Body of pancreas (tissue), 4 donors: ENCODE results near the gene CD47.

Source experiments
- POLR2A ChIP-seq, 3 donors: fragments of 450-650 bp; IDR thresholded peaks; one replicate each; pipeline ENCODE4 v1.6.1; 2016; ENCODE audit warnings: antibody characterized with exemption in 3 of 3, mild to moderate bottlenecking in 2 of 3
- TF ChIP-seq, protein P1 (sequence below), 7 experiments: fragments of 450-650 bp in 4 of 7; fragments of 200-600 bp in 3 of 7; sonication (generic) in 3 of 7; IDR thresholded peaks; one replicate each; pipeline ENCODE4 v1.5.1; 2016 to 2019; ENCODE audit warnings: antibody characterized with exemption in 7 of 7

DNA sequence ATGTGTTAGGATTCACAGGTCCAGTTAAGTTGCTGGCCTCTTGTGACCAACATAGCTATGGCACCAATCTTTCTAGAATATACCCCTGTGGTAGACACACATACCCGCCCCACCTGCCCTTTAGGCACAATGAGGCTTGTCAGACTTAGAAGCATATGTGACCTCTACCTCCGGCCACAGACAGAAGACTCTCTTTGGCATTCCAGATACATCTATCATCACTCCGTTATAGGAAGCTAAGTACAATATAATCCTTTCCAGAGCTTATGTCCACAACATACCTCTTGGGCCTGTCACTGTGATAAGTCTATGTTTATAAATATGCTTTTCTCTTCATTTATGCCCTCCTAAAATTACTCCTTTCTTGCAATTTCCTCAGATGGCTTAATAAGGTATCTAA, 39.8 kb downstream of the CD47 start:
- TF ChIP-seq POLR2A (IDR thresholded peaks at IDR 0.05), result no peak
- TF ChIP-seq, protein P1, sequence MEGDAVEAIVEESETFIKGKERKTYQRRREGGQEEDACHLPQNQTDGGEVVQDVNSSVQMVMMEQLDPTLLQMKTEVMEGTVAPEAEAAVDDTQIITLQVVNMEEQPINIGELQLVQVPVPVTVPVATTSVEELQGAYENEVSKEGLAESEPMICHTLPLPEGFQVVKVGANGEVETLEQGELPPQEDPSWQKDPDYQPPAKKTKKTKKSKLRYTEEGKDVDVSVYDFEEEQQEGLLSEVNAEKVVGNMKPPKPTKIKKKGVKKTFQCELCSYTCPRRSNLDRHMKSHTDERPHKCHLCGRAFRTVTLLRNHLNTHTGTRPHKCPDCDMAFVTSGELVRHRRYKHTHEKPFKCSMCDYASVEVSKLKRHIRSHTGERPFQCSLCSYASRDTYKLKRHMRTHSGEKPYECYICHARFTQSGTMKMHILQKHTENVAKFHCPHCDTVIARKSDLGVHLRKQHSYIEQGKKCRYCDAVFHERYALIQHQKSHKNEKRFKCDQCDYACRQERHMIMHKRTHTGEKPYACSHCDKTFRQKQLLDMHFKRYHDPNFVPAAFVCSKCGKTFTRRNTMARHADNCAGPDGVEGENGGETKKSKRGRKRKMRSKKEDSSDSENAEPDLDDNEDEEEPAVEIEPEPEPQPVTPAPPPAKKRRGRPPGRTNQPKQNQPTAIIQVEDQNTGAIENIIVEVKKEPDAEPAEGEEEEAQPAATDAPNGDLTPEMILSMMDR (IDR thresholded peaks at IDR 0.05), result no peak
